Parathyroid adenoma (tissue), 2 donors: ENCODE results near the gene POC1A.
"Not testable (repeated sequence)": the region's sequence is repeated elsewhere in the genome, so short reads cannot be mapped to it uniquely, and the experiment has no call there.

Source experiments
- H2AFZ ChIP-seq: fragments of 300-600 bp; sonication (generic); one replicate; pipeline ENCODE4 v1.7.0; 2017; ENCODE audit warnings: antibody characterized with exemption, mild to moderate bottlenecking
- H3K27ac ChIP-seq: fragments of 300-600 bp; sonication (generic); one replicate; pipeline ENCODE4 v1.7.0; 2017
- H3K27me3 ChIP-seq: fragments of 300-600 bp; sonication (generic); one replicate; pipeline ENCODE4 v1.7.0; 2017; ENCODE audit warnings: low read length; ENCODE audit not compliant: control insufficient read depth, insufficient read depth
- H3K36me3 ChIP-seq: fragments of 300-600 bp; sonication (generic); one replicate; pipeline ENCODE4 v1.7.0; 2017; ENCODE audit warnings: low read length; ENCODE audit not compliant: control insufficient read depth, insufficient read depth
- H3K4me1 ChIP-seq: fragments of 300-600 bp; sonication (generic); one replicate; pipeline ENCODE4 v1.7.0; 2017; ENCODE audit warnings: control low read depth
- H3K4me2 ChIP-seq: fragments of 300-600 bp; sonication (generic); one replicate; pipeline ENCODE4 v1.7.0; 2017; ENCODE audit warnings: low read length
- H3K4me3 ChIP-seq: fragments of 300-600 bp; sonication (generic); one replicate; pipeline ENCODE4 v1.7.0; 2017; ENCODE audit warnings: low read depth, low read length
- H3K79me2 ChIP-seq: fragments of 300-600 bp; sonication (generic); one replicate; pipeline ENCODE4 v1.7.0; 2017; ENCODE audit warnings: control low read depth
- H3K9ac ChIP-seq: fragments of 300-600 bp; sonication (generic); one replicate; pipeline ENCODE4 v1.7.0; 2017; ENCODE audit warnings: mild to moderate bottlenecking
- H3K9me3 ChIP-seq: fragments of 300-600 bp; sonication (generic); one replicate; pipeline ENCODE4 v1.7.0; 2017; ENCODE audit warnings: low read length; ENCODE audit not compliant: control insufficient read depth
- TF ChIP-seq, protein P1 (sequence below): fragments of 300-600 bp; sonication (generic); IDR thresholded peaks from one replicate; pipeline ENCODE4 v1.7.0; 2017; ENCODE audit warnings: antibody characterized with exemption, mild to moderate bottlenecking
- donor health status: primary hyperparathyroidism.

POC1A gene

DNA sequence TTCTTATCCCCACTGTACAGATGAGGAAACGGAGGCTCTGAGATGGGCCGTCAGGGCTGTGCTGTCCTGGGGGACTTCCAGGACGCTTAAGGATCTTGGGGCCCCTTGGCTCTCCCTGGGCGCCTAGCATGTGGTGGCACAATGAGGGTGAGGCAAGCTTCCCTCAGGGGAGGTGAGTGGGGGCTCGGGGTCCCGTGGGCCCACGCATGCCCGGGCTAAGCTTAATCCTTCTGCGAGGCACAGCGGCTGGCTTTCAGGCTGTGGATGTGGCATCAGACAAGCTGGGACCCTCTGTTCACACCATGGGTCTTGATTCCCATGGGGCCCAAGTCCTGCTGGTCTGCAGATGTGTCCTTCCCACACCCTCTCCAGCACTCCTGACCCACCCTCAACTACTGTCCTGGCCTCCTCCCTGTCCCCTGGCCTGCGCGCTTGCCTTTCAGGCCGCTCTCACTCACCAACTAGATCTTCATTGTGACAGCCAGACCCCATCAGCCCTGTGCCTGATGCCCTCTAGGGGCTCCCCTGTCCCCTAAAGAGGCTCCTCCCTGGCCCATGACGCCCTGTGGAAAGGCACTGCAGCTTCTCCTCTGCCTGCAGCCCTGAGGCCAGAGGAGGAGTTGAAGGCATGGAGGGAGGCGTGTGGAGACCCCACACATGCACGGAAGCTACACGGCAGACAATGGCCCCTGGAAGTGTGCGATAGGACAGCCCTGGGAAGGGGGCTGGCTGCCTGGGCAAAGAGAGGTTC is 109.2 kb downstream of the POC1A start:
- Histone ChIP-seq H3K9me3 (no peaks in the 10 kb centered on the region), H3K4me1 (no peaks in the 10 kb centered on the region), H3K27ac (no peak overlapping the region), H3K79me2 (no peaks in the 10 kb centered on the region), H3K9ac (no peak overlapping the region), H3K4me3 (no peak overlapping the region), H3K4me2 (no peak overlapping the region), H3K36me3 (no peaks in the 10 kb centered on the region), H3K27me3 (no peaks in the 10 kb centered on the region), H2AFZ (no peak overlapping the region)
- TF ChIP-seq, protein P1, sequence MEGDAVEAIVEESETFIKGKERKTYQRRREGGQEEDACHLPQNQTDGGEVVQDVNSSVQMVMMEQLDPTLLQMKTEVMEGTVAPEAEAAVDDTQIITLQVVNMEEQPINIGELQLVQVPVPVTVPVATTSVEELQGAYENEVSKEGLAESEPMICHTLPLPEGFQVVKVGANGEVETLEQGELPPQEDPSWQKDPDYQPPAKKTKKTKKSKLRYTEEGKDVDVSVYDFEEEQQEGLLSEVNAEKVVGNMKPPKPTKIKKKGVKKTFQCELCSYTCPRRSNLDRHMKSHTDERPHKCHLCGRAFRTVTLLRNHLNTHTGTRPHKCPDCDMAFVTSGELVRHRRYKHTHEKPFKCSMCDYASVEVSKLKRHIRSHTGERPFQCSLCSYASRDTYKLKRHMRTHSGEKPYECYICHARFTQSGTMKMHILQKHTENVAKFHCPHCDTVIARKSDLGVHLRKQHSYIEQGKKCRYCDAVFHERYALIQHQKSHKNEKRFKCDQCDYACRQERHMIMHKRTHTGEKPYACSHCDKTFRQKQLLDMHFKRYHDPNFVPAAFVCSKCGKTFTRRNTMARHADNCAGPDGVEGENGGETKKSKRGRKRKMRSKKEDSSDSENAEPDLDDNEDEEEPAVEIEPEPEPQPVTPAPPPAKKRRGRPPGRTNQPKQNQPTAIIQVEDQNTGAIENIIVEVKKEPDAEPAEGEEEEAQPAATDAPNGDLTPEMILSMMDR, result no peak

DNA sequence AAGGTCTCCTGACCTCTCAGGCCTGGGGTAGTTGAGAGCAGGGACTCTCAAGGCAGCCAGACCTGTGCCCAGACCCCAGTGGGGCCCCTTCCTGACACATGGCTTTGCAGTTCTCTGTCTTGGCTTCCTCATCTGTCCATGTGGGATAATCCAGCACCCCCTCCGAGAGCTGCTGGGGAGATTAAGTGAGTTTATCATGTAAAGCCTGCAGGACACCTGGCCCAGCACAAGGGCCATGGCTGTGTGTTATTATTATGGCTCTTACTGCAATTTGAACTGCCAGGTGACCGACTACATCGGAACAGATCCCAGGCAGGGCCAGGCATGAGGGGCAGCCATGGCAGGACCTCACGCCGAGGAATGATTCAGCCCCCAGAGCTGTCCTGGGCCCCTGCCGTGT is 110.5 kb downstream of the POC1A start:
- Histone ChIP-seq H3K79me2 (no peaks in the 10 kb centered on the region), H3K4me3 (no peak overlapping the region), H3K27me3 (no peaks in the 10 kb centered on the region), H3K4me2 (no peak overlapping the region), H3K9ac (no peak overlapping the region), H2AFZ (no peak overlapping the region), H3K4me1 (no peaks in the 10 kb centered on the region), H3K9me3 (no peaks in the 10 kb centered on the region), H3K36me3 (no peaks in the 10 kb centered on the region), H3K27ac (no peak overlapping the region)
- TF ChIP-seq, protein P1, result no peak

DNA sequence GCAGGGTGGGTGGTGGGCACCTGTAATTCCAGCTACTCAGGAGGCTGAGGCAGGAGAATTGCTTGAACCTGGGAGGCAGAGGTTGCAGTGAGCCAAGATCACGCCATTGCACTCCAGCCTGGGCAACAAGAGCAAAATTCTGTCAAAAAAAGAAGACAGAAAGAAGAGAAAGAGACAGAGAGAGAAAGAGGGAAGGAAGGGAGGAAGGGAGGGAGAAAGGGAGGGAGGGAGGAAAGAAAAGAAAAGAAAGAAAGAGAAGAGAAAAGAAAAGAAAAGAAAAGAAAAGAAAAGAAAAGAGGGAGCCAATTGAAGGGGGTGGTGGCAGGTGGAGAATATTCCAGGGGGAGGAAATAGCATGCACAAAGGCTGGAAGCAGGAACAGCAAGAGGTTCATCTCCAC is 111.2 kb downstream of the POC1A start:
- H2AFZ ChIP-seq, H3K4me1 ChIP-seq, H3K27ac ChIP-seq, H3K4me2 ChIP-seq, H3K4me3 ChIP-seq, H3K9me3 ChIP-seq, H3K27me3 ChIP-seq, H3K36me3 ChIP-seq, H3K79me2 ChIP-seq, H3K9ac ChIP-seq: not testable (repeated sequence)

DNA sequence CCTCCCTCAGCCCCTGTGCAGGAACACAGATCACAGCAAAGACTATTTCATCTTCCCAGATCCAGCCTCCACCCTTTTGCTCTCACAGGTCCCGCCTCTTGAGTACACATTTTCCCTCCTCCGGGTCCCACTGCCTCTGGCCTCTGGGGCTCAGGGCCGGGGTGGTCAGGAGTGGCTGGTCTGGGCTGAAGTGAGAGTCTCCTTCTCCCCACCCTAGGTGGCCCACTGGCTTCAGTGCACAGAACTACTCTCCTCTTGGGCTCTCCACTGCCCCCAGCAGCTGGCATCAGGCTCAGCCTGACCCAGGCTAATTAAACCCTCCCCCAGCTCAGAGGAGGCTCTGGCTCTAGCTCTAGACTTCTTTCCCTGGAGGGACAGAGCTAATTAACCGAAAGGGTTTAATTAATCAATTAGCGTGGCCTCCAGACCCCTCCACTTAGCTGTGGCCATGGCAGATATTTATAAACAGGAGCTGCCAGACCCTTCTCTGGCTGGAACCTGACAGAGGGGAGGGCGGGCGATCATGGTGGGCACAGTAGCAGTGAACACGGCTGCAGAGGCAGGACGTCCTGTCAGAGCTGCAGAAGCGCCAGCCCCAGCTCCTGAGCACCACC is 113.0 kb downstream of the POC1A start:
- Histone ChIP-seq H3K79me2 (no peaks in the 10 kb centered on the region), H2AFZ (no peak overlapping the region), H3K4me1 (no peaks in the 10 kb centered on the region), H3K27ac (no peak overlapping the region), H3K27me3 (no peaks in the 10 kb centered on the region), H3K9me3 (no peaks in the 10 kb centered on the region), H3K4me3 (no peak overlapping the region), H3K9ac (no peak overlapping the region), H3K4me2 (no peak overlapping the region), H3K36me3 (no peaks in the 10 kb centered on the region)
- TF ChIP-seq, protein P1, result no peak

DNA sequence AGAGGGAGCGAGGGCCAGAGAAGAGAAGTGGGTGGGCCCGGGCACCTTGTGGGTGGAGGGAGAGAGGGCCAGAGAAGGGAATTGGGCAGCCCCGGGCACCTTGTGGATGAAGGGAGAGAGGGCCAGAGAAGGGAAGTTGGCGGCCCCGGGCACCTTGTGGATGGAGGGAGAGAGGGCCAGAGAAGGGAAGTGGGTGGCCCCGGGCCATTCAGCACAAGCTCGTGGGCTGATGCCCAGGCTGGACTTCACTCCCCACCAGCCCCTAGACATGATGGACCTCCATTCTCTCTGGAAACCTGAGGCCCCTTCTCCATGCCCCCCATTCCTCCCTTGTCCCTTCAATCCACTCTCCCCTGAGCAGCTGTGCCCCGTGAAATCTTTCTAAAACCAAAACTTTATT is 113.6 kb downstream of the POC1A start:
- Histone ChIP-seq H3K27ac (no peak overlapping the region), H3K79me2 (no peaks in the 10 kb centered on the region), H2AFZ (no peak overlapping the region), H3K36me3 (no peaks in the 10 kb centered on the region), H3K4me1 (no peaks in the 10 kb centered on the region), H3K27me3 (no peaks in the 10 kb centered on the region), H3K4me2 (no peak overlapping the region), H3K9ac (no peak overlapping the region), H3K9me3 (no peaks in the 10 kb centered on the region), H3K4me3 (no peak overlapping the region)
- TF ChIP-seq, protein P1, result no peak
